Keratinocyte (primary cell): ENCODE data around the gene MAN2C1. TPM values are rescaled to one million over a fixed set of nuclear protein-coding genes. Genes with fewer than 3 reads are reported as not detected.
"Not testable (repeated sequence)": the region's sequence is repeated elsewhere in the genome, so short reads cannot be mapped to it uniquely, and the experiment has no call there.

Experiments used
- DNase-seq: peaks from one replicate; pipeline ENCODE4 v3.0.0-alpha.2; 2011; ENCODE audit warnings: low read depth, missing footprints, low spot score
- FAIRE-seq: peaks from 2 replicates; lab custom pipeline; 2011; peaks lifted over from hg19 to GRCh38; lab: Jason Lieb, UNC
- H2AFZ ChIP-seq: 2 replicates; pipeline ENCODE4 v1.6.0; 2012; ENCODE audit warnings: low read length, control low read depth, inconsistent platforms; ENCODE audit not compliant: control insufficient read depth
- H3K27ac ChIP-seq: 2 replicates; pipeline ENCODE4 v1.5.1; 2011; ENCODE audit warnings: low read length; ENCODE audit not compliant: control insufficient read depth, insufficient read depth
- H3K27me3 ChIP-seq: 3 replicates; pipeline ENCODE4 v1.6.0; 2011; ENCODE audit warnings: low read length; ENCODE audit not compliant: control insufficient read depth, insufficient read depth; ENCODE audit errors: extremely low read depth
- H3K36me3 ChIP-seq, 2 experiments: 2 replicates in 1 of 2; 3 replicates in 1 of 2; pipeline ENCODE4 v1.5.1; 2011; ENCODE audit warnings: low read length in 2 of 2, mild to moderate bottlenecking in 1 of 2; ENCODE audit not compliant: control insufficient read depth in 2 of 2, insufficient read depth in 2 of 2; ENCODE audit errors: extremely low read depth in 1 of 2
- H3K4me1 ChIP-seq: 3 replicates; pipeline ENCODE4 v1.5.1; 2011; ENCODE audit warnings: low read length; ENCODE audit not compliant: control insufficient read depth, insufficient read depth; ENCODE audit errors: extremely low read depth
- H3K4me2 ChIP-seq: 3 replicates; pipeline ENCODE4 v1.6.0; 2011; ENCODE audit warnings: low read depth, low read length; ENCODE audit not compliant: control insufficient read depth, insufficient read depth; ENCODE audit errors: extremely low read depth
- H3K4me3 ChIP-seq, 3 experiments: fragments of 200-600 bp in 1 of 3; sonication (generic) in 1 of 3; 2 replicates in 2 of 3; 3 replicates in 1 of 3; pipeline ENCODE4 v1.5.1; 2011 to 2016; ENCODE audit warnings: low read length in 3 of 3, mild to moderate bottlenecking in 3 of 3, control low read depth in 2 of 3, inconsistent platforms in 1 of 3, low read depth in 1 of 3, mixed read lengths in 1 of 3, mixed run types in 1 of 3, moderate library complexity in 1 of 3; ENCODE audit not compliant: control insufficient read depth in 2 of 3, insufficient read depth in 2 of 3; ENCODE audit errors: extremely low read depth in 1 of 3
- H3K79me2 ChIP-seq: 2 replicates; pipeline ENCODE4 v1.6.0; 2012; ENCODE audit warnings: low read length; ENCODE audit not compliant: control insufficient read depth, insufficient read depth
- H3K9ac ChIP-seq: 3 replicates; pipeline ENCODE4 v1.6.0; 2011; ENCODE audit warnings: low read length; ENCODE audit not compliant: control insufficient read depth, insufficient read depth; ENCODE audit errors: extremely low read depth
- H3K9me1 ChIP-seq: 3 replicates; pipeline ENCODE4 v1.6.0; 2011; ENCODE audit warnings: low read length; ENCODE audit not compliant: control insufficient read depth, insufficient read depth; ENCODE audit errors: extremely low read depth
- H3K9me3 ChIP-seq: 2 replicates; pipeline ENCODE4 v1.5.1; 2012; ENCODE audit warnings: low read depth, low read length; ENCODE audit not compliant: control insufficient read depth
- H4K20me1 ChIP-seq: 3 replicates; pipeline ENCODE4 v1.6.0; 2011; ENCODE audit warnings: low read length; ENCODE audit not compliant: control insufficient read depth, insufficient read depth; ENCODE audit errors: extremely low read depth
- EZH2 ChIP-seq: IDR thresholded peaks from one replicate; pipeline ENCODE4 v1.6.1; 2012; ENCODE audit warnings: inconsistent platforms, mild to moderate bottlenecking, low read length, moderate library complexity
- dilution Hi-C: fragments of 300-500 bp; cut with MboI; formaldehyde crosslinking; loops from one replicate; pipeline ENCODE4 v1.7.0; 2020; ENCODE audit warnings: low sequenced_read_pairs; ENCODE audit not compliant: extremely low pct_ligation_motif_present
- polyA plus RNA-seq, 5 experiments: library from polyadenylated mRNA; depleted of rRNA in 3 of 5; stranded (reverse) in 3 of 5; stranded (forward) in 1 of 5; unstranded in 1 of 5; fragments of >200 nt; gene quantifications; 1 replicate in 1 of 5; 2 replicates in 3 of 5; 3 replicates in 1 of 5; pipeline versions ENCODE4 v1.2.1 to v1.2.3, GENCODE V29; 2011 to 2012; ENCODE audit warnings: missing spikeins in 2 of 5, low read depth in 1 of 5, low replicate concordance in 1 of 5
- TF ChIP-seq, protein P1 (sequence below), 3 experiments: IDR thresholded peaks in 1 of 3; conservative IDR thresholded peaks in 1 of 3; optimal IDR thresholded peaks in 1 of 3; 2 replicates in 2 of 3; 3 replicates in 1 of 3; pipeline versions ENCODE3 to v1.5.1; 2011; ENCODE audit warnings: low read length in 3 of 3, mild to moderate bottlenecking in 3 of 3, moderate library complexity in 2 of 3, control low read depth in 1 of 3, inconsistent platforms in 1 of 3; ENCODE audit not compliant: insufficient read depth in 2 of 3; ENCODE audit errors: extremely low read depth in 1 of 3

The MAN2C1 gene
- polyA plus RNA-seq, 1 donor (not counting 4 experiments of a cell fraction or from before 2014, with no cell fraction given), result 35.4 TPM

DNA sequence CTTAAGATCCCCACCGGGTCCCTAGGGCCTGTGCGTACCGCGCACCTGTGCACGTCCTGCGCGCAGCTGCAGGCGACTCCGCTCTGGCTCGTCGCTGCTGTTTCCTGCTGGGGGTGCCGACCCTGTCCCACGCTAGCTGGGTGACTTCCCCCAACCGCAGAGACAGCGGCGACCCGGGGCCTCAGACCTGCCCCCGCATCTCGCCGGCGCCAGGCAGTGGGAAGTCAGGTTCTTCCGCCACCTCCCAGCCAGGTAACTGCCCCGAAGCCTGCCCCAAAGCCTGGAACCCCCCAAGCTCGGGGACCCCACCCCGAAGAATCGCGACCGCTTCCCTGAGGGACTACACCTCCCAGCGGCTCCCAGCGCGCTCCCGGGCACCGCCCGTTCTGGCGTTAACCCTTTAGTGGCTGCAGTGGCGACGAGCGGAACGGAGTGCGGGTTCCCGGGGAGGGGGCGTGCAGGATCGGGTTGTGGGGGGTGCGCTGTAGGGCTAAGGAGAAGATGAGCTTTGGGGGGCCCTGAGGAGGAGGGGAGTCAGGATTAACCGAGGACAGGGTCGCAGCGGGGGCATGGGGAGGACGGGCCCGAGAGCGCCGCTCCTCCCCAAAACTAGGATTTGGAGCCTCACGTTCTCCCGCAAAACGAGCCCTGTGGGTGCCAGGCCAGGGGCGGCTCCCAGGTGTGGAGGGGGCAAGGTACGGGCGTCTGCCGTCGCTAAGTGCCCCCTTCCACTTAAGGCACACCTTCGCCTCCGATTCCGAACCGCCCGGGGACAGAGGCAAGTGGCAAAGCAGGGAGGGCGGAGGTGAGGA is 21.0 kb downstream of the MAN2C1 start:
- H3K79me2 ChIP-seq, result no peaks in the 10 kb centered on the region
- no peaks in the 10 kb centered on the region for H3K9me3 ChIP-seq
- peaks cover 12% of the 10 kb centered on the region for H3K27me3 ChIP-seq
- peak overlapping the region; percentile 61 for H3K9ac ChIP-seq
- FAIRE-seq (no peak), DNase-seq (no peak)
- no peak for TF ChIP-seq EZH2
- TF ChIP-seq, protein P1, sequence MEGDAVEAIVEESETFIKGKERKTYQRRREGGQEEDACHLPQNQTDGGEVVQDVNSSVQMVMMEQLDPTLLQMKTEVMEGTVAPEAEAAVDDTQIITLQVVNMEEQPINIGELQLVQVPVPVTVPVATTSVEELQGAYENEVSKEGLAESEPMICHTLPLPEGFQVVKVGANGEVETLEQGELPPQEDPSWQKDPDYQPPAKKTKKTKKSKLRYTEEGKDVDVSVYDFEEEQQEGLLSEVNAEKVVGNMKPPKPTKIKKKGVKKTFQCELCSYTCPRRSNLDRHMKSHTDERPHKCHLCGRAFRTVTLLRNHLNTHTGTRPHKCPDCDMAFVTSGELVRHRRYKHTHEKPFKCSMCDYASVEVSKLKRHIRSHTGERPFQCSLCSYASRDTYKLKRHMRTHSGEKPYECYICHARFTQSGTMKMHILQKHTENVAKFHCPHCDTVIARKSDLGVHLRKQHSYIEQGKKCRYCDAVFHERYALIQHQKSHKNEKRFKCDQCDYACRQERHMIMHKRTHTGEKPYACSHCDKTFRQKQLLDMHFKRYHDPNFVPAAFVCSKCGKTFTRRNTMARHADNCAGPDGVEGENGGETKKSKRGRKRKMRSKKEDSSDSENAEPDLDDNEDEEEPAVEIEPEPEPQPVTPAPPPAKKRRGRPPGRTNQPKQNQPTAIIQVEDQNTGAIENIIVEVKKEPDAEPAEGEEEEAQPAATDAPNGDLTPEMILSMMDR (optimal IDR thresholded peaks at IDR 0.05 in 1 of 3, IDR thresholded peaks at IDR 0.05 in 1 of 3, conservative IDR thresholded peaks at IDR 0.05 in 1 of 3; ENCODE audit: extremely low read depth in 1 of 3, insufficient read depth in 2 of 3, low read length in 3 of 3), result no peak
- H3K4me2 ChIP-seq, result peak overlapping the region; percentile 83
- peaks cover 0 to 3% of the 10 kb centered on the region in 2 experiments for H3K36me3 ChIP-seq
- H4K20me1 ChIP-seq, result no peaks in the 10 kb centered on the region
- H2AFZ ChIP-seq, result peak overlapping the region; percentile 78
- no peak overlapping the region for H3K27ac ChIP-seq
- H3K4me1 ChIP-seq, result peaks cover 7% of the 10 kb centered on the region
- dilution Hi-C loops, result no loop called here
- H3K4me3 ChIP-seq, result peak overlapping the region; percentile 70 to 78 (median 72)
- no peaks in the 10 kb centered on the region for H3K9me1 ChIP-seq

DNA sequence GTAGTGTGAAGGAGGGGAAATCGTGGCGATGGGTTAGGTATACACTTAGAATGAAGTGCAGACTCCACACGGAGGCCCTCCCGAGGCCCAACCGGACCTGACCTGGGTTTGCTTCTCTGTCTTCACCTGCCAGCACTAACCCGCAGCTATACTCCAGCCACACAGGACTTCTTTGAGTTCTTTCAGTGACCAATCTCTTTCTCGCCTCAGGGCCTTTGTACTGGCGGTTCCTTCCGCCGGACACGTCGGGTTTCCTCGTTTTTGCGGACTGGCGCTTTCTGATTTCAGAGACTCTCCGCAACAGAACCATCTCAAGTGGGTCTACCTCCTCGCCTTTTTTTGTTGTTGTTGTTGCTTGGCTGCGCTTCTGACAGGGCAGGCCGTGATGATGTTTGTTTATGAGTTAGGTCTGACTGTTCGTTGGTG is 21.6 kb downstream of the MAN2C1 start, which contains the start of gene NEIL1:
NEIL1 (plus strand) TSS at position 244 of the 426 bp plus-strand sequence. CDS start 1,867 bp downstream, outside the sequence.
- peaks cover 0 to 3% of the 10 kb centered on the region in 2 experiments for H3K36me3 ChIP-seq
- peak within 1 kb of the TSS; percentile 83 for H3K4me2 ChIP-seq
- H3K27ac ChIP-seq, result no peak within 1 kb of the TSS
- no peaks in the 10 kb centered on the region for H4K20me1 ChIP-seq
- H2AFZ ChIP-seq, result peak within 1 kb of the TSS; percentile 78
- DNase-seq, result no peak
- peaks cover 12% of the 10 kb centered on the region for H3K27me3 ChIP-seq
- FAIRE-seq, result no peak
- TF ChIP-seq, protein P1 (optimal IDR thresholded peaks at IDR 0.05 in 1 of 3, IDR thresholded peaks at IDR 0.05 in 1 of 3, conservative IDR thresholded peaks at IDR 0.05 in 1 of 3; ENCODE audit: extremely low read depth in 1 of 3, insufficient read depth in 2 of 3, low read length in 3 of 3), result no peak
- TF ChIP-seq EZH2, result no peak
- H3K9me1 ChIP-seq, result no peaks in the 10 kb centered on the region
- H3K9ac ChIP-seq, result peak within 1 kb of the TSS; percentile 61
- H3K9me3 ChIP-seq, result no peaks in the 10 kb centered on the region
- H3K4me3 ChIP-seq, result peak within 1 kb of the TSS; percentile 70 to 78 (median 72)
- peaks cover 7% of the 10 kb centered on the region for H3K4me1 ChIP-seq
- dilution Hi-C loops, result no loop called here
- H3K79me2 ChIP-seq, result no peaks in the 10 kb centered on the region

DNA sequence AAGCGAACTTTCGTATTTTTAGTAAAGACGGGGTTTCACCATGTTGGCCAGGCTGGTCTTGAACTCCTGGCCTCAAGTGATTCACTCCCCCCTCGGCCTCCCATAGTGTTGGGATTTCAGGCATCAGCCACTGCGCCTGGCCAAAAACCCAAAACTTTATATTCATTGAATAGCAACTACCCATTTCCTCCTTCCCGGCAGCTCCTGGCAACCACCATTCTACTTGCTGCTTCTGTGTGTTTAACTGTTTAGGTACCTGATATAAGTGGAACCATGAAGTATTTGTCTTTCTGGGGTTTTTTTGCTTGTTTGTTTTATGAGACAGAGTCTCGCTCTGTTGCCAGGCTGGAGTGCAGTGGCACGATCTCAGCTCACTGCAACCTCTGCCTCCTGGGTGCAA is 24.5 kb downstream of the MAN2C1 start:
- H3K4me1 ChIP-seq, H3K79me2 ChIP-seq, FAIRE-seq, H3K9me3 ChIP-seq, H3K36me3 ChIP-seq, H3K9ac ChIP-seq, H3K4me3 ChIP-seq, H3K4me2 ChIP-seq, H3K9me1 ChIP-seq, H4K20me1 ChIP-seq, H3K27ac ChIP-seq, dilution Hi-C loops, H2AFZ ChIP-seq, DNase-seq: not testable (repeated sequence)
- peaks cover 12% of the 10 kb centered on the region for H3K27me3 ChIP-seq
